GM06990 (cell line): ENCODE results near the gene RHBDF2.

Source experiments
- DNase-seq: peaks from one replicate; pipeline ENCODE4 v3.0.0-alpha.2; 2011; ENCODE audit not compliant: insufficient read length; ENCODE audit errors: extremely low read depth
- H3K27me3 ChIP-seq: replicated peaks from 2 replicates; pipeline ENCODE4 v1.6.0; 2011; ENCODE audit warnings: low read length; ENCODE audit not compliant: control insufficient read depth, insufficient read depth
- H3K36me3 ChIP-seq: 2 replicates; pipeline ENCODE4 v1.5.1; 2011; ENCODE audit warnings: low read length; ENCODE audit not compliant: control insufficient read depth, insufficient read depth
- H3K4me3 ChIP-seq: replicated peaks from 2 replicates; pipeline ENCODE4 v1.5.1; 2011; ENCODE audit warnings: low read depth, mild to moderate bottlenecking, control low read depth, low read length
- CTCF ChIP-seq: IDR thresholded peaks from 2 replicates; pipeline ENCODE4 v1.5.1; 2011; ENCODE audit warnings: low read length, control low read depth, mild to moderate bottlenecking, inconsistent platforms; ENCODE audit not compliant: insufficient read depth, poor library complexity, severe bottlenecking

Gene RHBDF2

GRCh38 chr17:76434870-76435269 lies 66.4 kb downstream of the RHBDF2 start:
- no peaks in the 10 kb centered on the region; the same call in 1 of the 2 replicates for H3K36me3 ChIP-seq
- no peaks in the 10 kb centered on the region for H3K27me3 ChIP-seq
- no peak for TF ChIP-seq CTCF
- no peak for DNase-seq
- no peak overlapping the region for H3K4me3 ChIP-seq

GRCh38 chr17:76433693-76434092 lies 67.5 kb downstream of the RHBDF2 start:
- H3K4me3 ChIP-seq = no peak overlapping the region
- H3K27me3 ChIP-seq = no peaks in the 10 kb centered on the region
- no peak for TF ChIP-seq CTCF

GRCh38 chr17:76432712-76433336 lies 68.4 kb downstream of the RHBDF2 start:
- DNase-seq = no peak
- H3K4me3 ChIP-seq = no peak overlapping the region

More at GRCh38 chr17:76433693-76434092, 67.5 kb downstream of the RHBDF2 start:
- no peaks in the 10 kb centered on the region; the same call in 1 of the 2 replicates for H3K36me3 ChIP-seq
- DNase-seq = no peak

GRCh38 chr17:76432004-76432403 lies 69.2 kb downstream of the RHBDF2 start:
- no peaks in the 10 kb centered on the region for H3K27me3 ChIP-seq
- TF ChIP-seq CTCF = no peak
- no peak for DNase-seq
- no peak overlapping the region for H3K4me3 ChIP-seq
- no peaks in the 10 kb centered on the region; the same call in 1 of the 2 replicates for H3K36me3 ChIP-seq

More at GRCh38 chr17:76432712-76433336, 68.4 kb downstream of the RHBDF2 start:
- Histone ChIP-seq H3K36me3 (no peaks in the 10 kb centered on the region; the same call in 1 of the 2 replicates), H3K27me3 (no peaks in the 10 kb centered on the region)
- TF ChIP-seq CTCF = peak; percentile 40

- no peak for TF ChIP-seq CTCF
- Histone ChIP-seq H3K4me3 (no peak overlapping the region), H3K27me3 (no peaks in the 10 kb centered on the region)
Observed at GRCh38 chr17:76431509-76431908, 69.7 kb downstream of the RHBDF2 start.

More at GRCh38 chr17:76431509-76431908, 69.7 kb downstream of the RHBDF2 start:
- no peak for DNase-seq
- no peaks in the 10 kb centered on the region; the same call in 1 of the 2 replicates for H3K36me3 ChIP-seq
